H1 (cell line): ENCODE measurements around the gene FAM221B. TPM values are rescaled to one million over a fixed set of nuclear protein-coding genes. Genes with fewer than 3 reads are reported as not detected.

Experiments
- KDM4A ChIP-seq: IDR thresholded peaks from one replicate; pipeline ENCODE4 v1.7.1; 2012; ENCODE audit warnings: low read depth, mild to moderate bottlenecking, moderate library complexity, low read length, inconsistent platforms; ENCODE audit not compliant: severe bottlenecking
- SAP30 ChIP-seq: fragments of 300-600 bp; sonication (generic); IDR thresholded peaks from 2 replicates; pipeline ENCODE4 v1.7.1; 2012; ENCODE audit warnings: low read length, moderate library complexity, mild to moderate bottlenecking, inconsistent platforms; ENCODE audit not compliant: insufficient read depth, insufficient replicate concordance
- TAF1 ChIP-seq: IDR thresholded peaks from 2 replicates; pipeline ENCODE4 v1.6.1; 2011; ENCODE audit warnings: mild to moderate bottlenecking, low read depth, low read length
- polyA plus RNA-seq, 7 experiments: library from polyadenylated mRNA; depleted of rRNA in 3 of 7; stranded (reverse) in 5 of 7; unstranded in 2 of 7; fragments of >200 nt in 5 of 7; fragments of 200-250 nt in 2 of 7; gene quantifications; 1 replicate in 5 of 7; 2 replicates in 1 of 7; 4 replicates in 1 of 7; pipeline versions ENCODE4 v1.2.1 to v1.2.3, GENCODE V29; 2011 to 2013; ENCODE audit warnings: missing spikeins in 2 of 7, mixed read lengths in 2 of 7
- total RNA-seq: library from RNA; stranded (reverse); fragmentation: NEBNext Ultra II Directional; extraction: Animal tissue kit (Norgen Biotek cat#: 25700); gene quantifications from 2 replicates; pipeline ENCODE4 v1.2.1, GENCODE V29; 2021

FAM221B gene
- total and polyA plus RNA-seq, 2 of the 8 experiments (the other 6 are each of a cell fraction or from before 2014, with no cell fraction given), result not detected

GRCh38 chr9:35842795-35843194 is 14.3 kb upstream of the FAM221B start (continued):
- TF ChIP-seq TAF1 (no peak), KDM4A (no peak), SAP30 (no peak)
